Measurements from ENCODE around the gene HSCB.
A peak's percentile ranks its signal among the peaks of the same experiment; 100 is the strongest.
"Not testable (repeated sequence)": the region's sequence is repeated elsewhere in the genome, so short reads cannot be mapped to it uniquely, and the experiment has no call there.

HSCB gene

GRCh38 chr22:28741200-28741784 is 547 bp upstream of the HSCB start:
- no peak for DNase-seq

GRCh38 chr22:28742562-28742962 is 723 bp downstream of the HSCB start:
- DNase-seq, result no peak

GRCh38 chr22:28743852-28744251 is 2.0 kb downstream of the HSCB start:
- DNase-seq, result no peak

- DNase-seq, result peak; percentile 44
Observed at GRCh38 chr22:28750471-28750881, 8.6 kb downstream of the HSCB start.

- not testable (repeated sequence) for DNase-seq
Observed at GRCh38 chr22:28754512-28754911, 12.7 kb downstream of the HSCB start.

- no peak for DNase-seq
Observed at GRCh38 chr22:28759861-28760560, 18.2 kb downstream of the HSCB start.

- no peak for DNase-seq
Observed at GRCh38 chr22:28761449-28761755, 19.6 kb downstream of the HSCB start.

- not testable (repeated sequence) for DNase-seq
Observed at GRCh38 chr22:28762000-28762399, 20.2 kb downstream of the HSCB start.

GRCh38 chr22:28766628-28767027 is 24.8 kb downstream of the HSCB start:
- no peak for DNase-seq

GRCh38 chr22:28768701-28769393 is 27.0 kb downstream of the HSCB start:
- DNase-seq, result no peak

GRCh38 chr22:28769394-28770085 is 27.7 kb downstream of the HSCB start:
- DNase-seq, result no peak

GRCh38 chr22:28771195-28771791 is 29.5 kb downstream of the HSCB start:
- no peak for DNase-seq

GRCh38 chr22:28772633-28773460 is 31.0 kb downstream of the HSCB start, which contains the start of gene CCDC117:
Gene CCDC117, plus strand, starts transcription at chr22:28772695. Its CDS starts 155 bp downstream, at chr22:28772850.
- DNase-seq, result peak; percentile 97

- no peak for DNase-seq
Observed at GRCh38 chr22:28773461-28773867, 31.6 kb downstream of the HSCB start.

GRCh38 chr22:28774378-28774777 is 32.5 kb downstream of the HSCB start:
- no peak for DNase-seq

- DNase-seq, result no peak
Observed at GRCh38 chr22:28779833-28780232, 38.0 kb downstream of the HSCB start.

GRCh38 chr22:28780296-28780695 is 38.5 kb downstream of the HSCB start:
- no peak for DNase-seq

- no peak for DNase-seq
Observed at GRCh38 chr22:28783786-28784671, 42.2 kb downstream of the HSCB start.

GRCh38 chr22:28788601-28789000 is 46.8 kb downstream of the HSCB start:
- no peak for DNase-seq

GRCh38 chr22:28791124-28791523 is 49.3 kb downstream of the HSCB start:
- no peak for DNase-seq

- DNase-seq, result no peak
Observed at GRCh38 chr22:28791841-28792490, 50.1 kb downstream of the HSCB start.
